ENCODE measurements around the gene MTA1. TPM values are rescaled to one million over a fixed set of nuclear protein-coding genes. Genes with fewer than 3 reads are reported as not detected.

MTA1 gene
- total and polyA plus RNA-seq, 10 of the 15 experiments (the other 5 are each of a cell fraction or from before 2014, with no cell fraction given): 0.14 to 162 (median 30.6) TPM

DNA sequence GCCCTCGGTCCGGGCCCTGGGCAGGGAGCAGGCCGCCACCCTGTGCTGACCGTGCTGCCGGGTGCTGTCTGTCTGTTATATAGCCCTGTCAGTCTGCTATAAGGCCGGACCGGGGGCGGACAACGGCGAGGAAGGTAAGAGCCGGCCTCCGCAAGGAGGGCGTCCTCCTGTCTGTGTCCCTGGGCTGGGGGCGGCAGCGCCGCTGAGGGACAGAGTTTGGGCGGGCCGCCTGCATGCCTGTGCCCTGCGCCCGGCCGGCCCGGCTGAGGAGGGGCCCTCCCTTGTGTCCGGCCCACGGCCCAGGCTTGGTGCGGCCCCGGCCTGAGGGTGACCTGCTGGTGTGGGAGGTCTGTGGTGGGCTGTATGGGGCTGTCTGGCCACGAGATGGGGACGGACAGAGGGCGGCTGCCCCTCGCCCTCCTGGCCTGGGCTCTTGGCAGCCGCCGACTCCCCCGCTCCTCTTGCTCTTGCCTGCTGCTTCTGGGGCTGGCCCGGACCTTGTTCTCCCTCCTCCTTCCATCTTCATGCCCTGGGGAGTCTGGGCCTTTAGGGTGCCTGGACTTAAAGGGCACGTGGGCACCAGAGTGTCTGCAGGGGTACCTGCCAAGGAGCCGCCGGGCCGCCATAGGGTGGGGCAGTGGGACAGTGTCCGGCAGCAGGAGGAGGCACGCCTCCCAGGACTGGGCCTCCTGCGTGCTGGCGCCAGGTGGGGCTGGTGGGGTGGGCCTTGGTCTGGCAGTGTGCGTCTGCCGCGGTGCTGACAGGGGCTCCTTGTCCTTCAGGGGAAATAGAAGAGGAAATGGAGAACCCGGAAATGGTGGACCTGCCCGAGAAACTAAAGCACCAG, 29.9 kb downstream of the MTA1 start:
- RAD21 ChIA-PET (ENCODE audit: unreplicated experiment): no interaction called here
- Histone ChIP-seq H3K9me3 (replicated peaks; ENCODE audit: control insufficient read depth, insufficient read depth, low read length) (no peaks in the 10 kb centered on the region), H2AFZ (ENCODE audit: control insufficient read depth, low read depth, low read length) (no peak overlapping the region), H3K27ac (ENCODE audit: control insufficient read depth, insufficient read depth) (no peak overlapping the region), H3K27me3 (replicated peaks in 1 of 2; ENCODE audit: control insufficient read depth in 2 of 2, insufficient read depth in 2 of 2, low read length in 1 of 2) (no peaks in the 10 kb centered on the region), H4K20me1 (ENCODE audit: control insufficient read depth, insufficient read depth) (no peaks in the 10 kb centered on the region), H3K4me2 (ENCODE audit: control insufficient read depth, insufficient read depth) (no peak overlapping the region), H3K36me3 (ENCODE audit: control insufficient read depth in 2 of 2, insufficient read depth in 2 of 2, low read length in 1 of 2) (peaks cover 3 to 31% of the 10 kb centered on the region in 2 experiments; a peak in 3 of 4 replicates), H3K9ac (ENCODE audit: control insufficient read depth, insufficient read depth, low read length) (no peak overlapping the region), H3K79me2 (ENCODE audit: control insufficient read depth, insufficient read depth, low read length) (no peaks in the 10 kb centered on the region), H3K4me1 (ENCODE audit: control insufficient read depth, insufficient read depth, low read length) (no peaks in the 10 kb centered on the region), H3K4me3 (no peak overlapping the region)
- ATAC-seq (no peak), DNase-seq (ENCODE audit: low read depth, low spot score) (no peak), FAIRE-seq (no peak)
- intact Hi-C loops (cut with micrococcal nuclease; ENCODE audit: unreplicated experiment): no loop called here
- whole genome bisulfite sequencing (ENCODE audit: insufficient coverage, insufficient replicate concordance, low lambda C conversion rate, missing lambda C conversion rate): 97% methylated on average over 38 of the region's 47 CpGs
- POLR2A ChIA-PET: no interaction called here
- in situ Hi-C loops (cut with MboI): no loop called here
- TF ChIP-seq CEBPB (IDR thresholded peaks at IDR 0.05; ENCODE audit: borderline replicate concordance in 1 of 2, low read depth in 2 of 2, low read length in 2 of 2): no peak
- no peak for TF ChIP-seq LARP7 (IDR thresholded peaks at IDR 0.05)
- TF ChIP-seq, protein P1, sequence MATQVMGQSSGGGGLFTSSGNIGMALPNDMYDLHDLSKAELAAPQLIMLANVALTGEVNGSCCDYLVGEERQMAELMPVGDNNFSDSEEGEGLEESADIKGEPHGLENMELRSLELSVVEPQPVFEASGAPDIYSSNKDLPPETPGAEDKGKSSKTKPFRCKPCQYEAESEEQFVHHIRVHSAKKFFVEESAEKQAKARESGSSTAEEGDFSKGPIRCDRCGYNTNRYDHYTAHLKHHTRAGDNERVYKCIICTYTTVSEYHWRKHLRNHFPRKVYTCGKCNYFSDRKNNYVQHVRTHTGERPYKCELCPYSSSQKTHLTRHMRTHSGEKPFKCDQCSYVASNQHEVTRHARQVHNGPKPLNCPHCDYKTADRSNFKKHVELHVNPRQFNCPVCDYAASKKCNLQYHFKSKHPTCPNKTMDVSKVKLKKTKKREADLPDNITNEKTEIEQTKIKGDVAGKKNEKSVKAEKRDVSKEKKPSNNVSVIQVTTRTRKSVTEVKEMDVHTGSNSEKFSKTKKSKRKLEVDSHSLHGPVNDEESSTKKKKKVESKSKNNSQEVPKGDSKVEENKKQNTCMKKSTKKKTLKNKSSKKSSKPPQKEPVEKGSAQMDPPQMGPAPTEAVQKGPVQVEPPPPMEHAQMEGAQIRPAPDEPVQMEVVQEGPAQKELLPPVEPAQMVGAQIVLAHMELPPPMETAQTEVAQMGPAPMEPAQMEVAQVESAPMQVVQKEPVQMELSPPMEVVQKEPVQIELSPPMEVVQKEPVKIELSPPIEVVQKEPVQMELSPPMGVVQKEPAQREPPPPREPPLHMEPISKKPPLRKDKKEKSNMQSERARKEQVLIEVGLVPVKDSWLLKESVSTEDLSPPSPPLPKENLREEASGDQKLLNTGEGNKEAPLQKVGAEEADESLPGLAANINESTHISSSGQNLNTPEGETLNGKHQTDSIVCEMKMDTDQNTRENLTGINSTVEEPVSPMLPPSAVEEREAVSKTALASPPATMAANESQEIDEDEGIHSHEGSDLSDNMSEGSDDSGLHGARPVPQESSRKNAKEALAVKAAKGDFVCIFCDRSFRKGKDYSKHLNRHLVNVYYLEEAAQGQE (IDR thresholded peaks at IDR 0.05; ENCODE audit: low read depth, low read length): no peak
- TF ChIP-seq EP300 (IDR thresholded peaks at IDR 0.05; ENCODE audit: borderline replicate concordance in 1 of 2, control insufficient read depth in 1 of 2, low read depth in 2 of 2, low read length in 2 of 2): no peak
- TF ChIP-seq, protein P2, sequence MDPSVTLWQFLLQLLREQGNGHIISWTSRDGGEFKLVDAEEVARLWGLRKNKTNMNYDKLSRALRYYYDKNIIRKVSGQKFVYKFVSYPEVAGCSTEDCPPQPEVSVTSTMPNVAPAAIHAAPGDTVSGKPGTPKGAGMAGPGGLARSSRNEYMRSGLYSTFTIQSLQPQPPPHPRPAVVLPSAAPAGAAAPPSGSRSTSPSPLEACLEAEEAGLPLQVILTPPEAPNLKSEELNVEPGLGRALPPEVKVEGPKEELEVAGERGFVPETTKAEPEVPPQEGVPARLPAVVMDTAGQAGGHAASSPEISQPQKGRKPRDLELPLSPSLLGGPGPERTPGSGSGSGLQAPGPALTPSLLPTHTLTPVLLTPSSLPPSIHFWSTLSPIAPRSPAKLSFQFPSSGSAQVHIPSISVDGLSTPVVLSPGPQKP (IDR thresholded peaks at IDR 0.05; ENCODE audit: low read depth, low read length): no peak
- no peak for TF ChIP-seq HCFC1 (IDR thresholded peaks at IDR 0.05; ENCODE audit: low read length)
- TF ChIP-seq, protein P3, sequence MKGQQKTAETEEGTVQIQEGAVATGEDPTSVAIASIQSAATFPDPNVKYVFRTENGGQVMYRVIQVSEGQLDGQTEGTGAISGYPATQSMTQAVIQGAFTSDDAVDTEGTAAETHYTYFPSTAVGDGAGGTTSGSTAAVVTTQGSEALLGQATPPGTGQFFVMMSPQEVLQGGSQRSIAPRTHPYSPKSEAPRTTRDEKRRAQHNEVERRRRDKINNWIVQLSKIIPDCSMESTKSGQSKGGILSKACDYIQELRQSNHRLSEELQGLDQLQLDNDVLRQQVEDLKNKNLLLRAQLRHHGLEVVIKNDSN (IDR thresholded peaks at IDR 0.05; ENCODE audit: borderline replicate concordance, extremely low read length, insufficient read depth, low read depth, low read length): no peak
- no peak for TF ChIP-seq GATAD2B (conservative IDR thresholded peaks at IDR 0.05; ENCODE audit: low read depth)
- TF ChIP-seq EED (IDR thresholded peaks at IDR 0.05; ENCODE audit: low read depth): no peak
- TF ChIP-seq POLR2A (IDR thresholded peaks at IDR 0.05; ENCODE audit: low read depth, low read length): no peak
- TF ChIP-seq CBX5 (IDR thresholded peaks at IDR 0.05; ENCODE audit: low read depth): no peak
- TF ChIP-seq HDAC2 (IDR thresholded peaks at IDR 0.05): no peak
- SMC1A ChIA-PET (ENCODE audit: uncharacterized antibody, unreplicated experiment): no interaction called here
- CTCF ChIA-PET: interaction anchor here (1.0 kb wide), 1 partner anchor 40 kb away, joined by 3 read pairs; no protein-coding TSS in a partner anchor
- BruUV-seq (replicated peaks): no TSS peak
